ENCODE results near the gene TFDP3.

GRCh38 chrX:133258481-133258880 lies 40.3 kb upstream of the TFDP3 start:
- no peak for TF ChIP-seq POLR2A (IDR thresholded peaks at IDR 0.05; ENCODE audit: low read length)
- TF ChIP-seq GATA1 (IDR thresholded peaks at IDR 0.05; ENCODE audit: low read depth, low read length) = no peak
